A673 (cell line): Measurements from ENCODE around the gene ESF1. TPM values are rescaled to one million over a fixed set of nuclear protein-coding genes. Genes with fewer than 3 reads are reported as not detected.

Experiments
- BruUV-seq: library from RNA; stranded (reverse); fragments of 400-500 nt; replicated peaks from 2 replicates; lab custom pipeline; 2021; lab: Mats Ljungman, UMichigan
- CTCF ChIA-PET: fragments of 300-600 bp; sonication (Branson Sonifier 250); formaldehyde crosslinking; loops from one replicate; lab custom pipeline; 2022; ENCODE audit warnings: antibody characterized with exemption; lab: Charles Lee
- POLR2A ChIA-PET: fragments of 300-600 bp; sonication (Branson Sonifier 250); formaldehyde crosslinking; loops from one replicate; lab custom pipeline; 2022; ENCODE audit warnings: antibody characterized with exemption; ENCODE audit not compliant: low non-redundant PET; lab: Charles Lee
- DNase-seq: peaks from one replicate; pipeline ENCODE4 v3.0.0-alpha.2; 2015; ENCODE audit warnings: low spot score
- H3K27ac ChIP-seq: fragments of 200-600 bp; sonication (generic); 2 replicates; pipeline ENCODE4 v1.5.1; 2016; ENCODE audit warnings: mixed run types, low read depth, mild to moderate bottlenecking, mixed read lengths, antibody characterized with exemption, low read length; ENCODE audit not compliant: poor library complexity, severe bottlenecking
- H3K27me3 ChIP-seq: fragments of 200-600 bp; sonication (generic); replicated peaks from 2 replicates; pipeline ENCODE4 v1.6.1; 2017; ENCODE audit warnings: mixed run types, low read depth, mild to moderate bottlenecking, mixed read lengths, antibody characterized with exemption, low read length; ENCODE audit not compliant: insufficient read depth, poor library complexity
- H3K36me3 ChIP-seq: fragments of 200-600 bp; sonication (generic); 2 replicates; pipeline ENCODE4 v1.6.1; 2016; ENCODE audit warnings: mixed run types, mild to moderate bottlenecking, mixed read lengths, antibody characterized with exemption, low read length; ENCODE audit not compliant: insufficient read depth, poor library complexity, severe bottlenecking
- H3K4me1 ChIP-seq: fragments of 200-600 bp; sonication (generic); 2 replicates; pipeline ENCODE4 v1.6.1; 2017; ENCODE audit warnings: mixed run types, mild to moderate bottlenecking, mixed read lengths, antibody characterized with exemption, low read length; ENCODE audit not compliant: insufficient read depth, poor library complexity, severe bottlenecking
- H3K4me3 ChIP-seq: fragments of 200-600 bp; sonication (generic); 2 replicates; pipeline ENCODE4 v1.5.1; 2016; ENCODE audit warnings: low read depth, mixed run types, mild to moderate bottlenecking, mixed read lengths, low read length; ENCODE audit not compliant: poor library complexity, severe bottlenecking
- H3K9me3 ChIP-seq: fragments of 200-600 bp; sonication (generic); 2 replicates; pipeline ENCODE4 v1.6.1; 2016; ENCODE audit warnings: mixed run types, low read depth, mild to moderate bottlenecking, mixed read lengths, antibody characterized with exemption, low read length; ENCODE audit not compliant: poor library complexity, severe bottlenecking
- EZH2 ChIP-seq: fragments of 200-600 bp; sonication (generic); IDR thresholded peaks from 2 replicates; pipeline ENCODE4 v1.6.1; 2017; ENCODE audit warnings: borderline replicate concordance, low read depth, mild to moderate bottlenecking, mixed read lengths, antibody characterized with exemption, low read length; ENCODE audit not compliant: poor library complexity, severe bottlenecking
- intact Hi-C: fragments of 100-400 bp; cut with micrococcal nuclease; formaldehyde crosslinking; loops from one replicate; pipeline ENCODE4 v1.10.0; 2022; ENCODE audit not compliant: unreplicated experiment
- total RNA-seq: library from RNA; stranded (reverse); gene quantifications from 2 replicates; pipeline ENCODE4 v1.2.3, GENCODE V29; 2021
- TF ChIP-seq, protein P1 (sequence below): fragments of 300-800, 200-600 bp; sonication (generic); conservative IDR thresholded peaks from 2 replicates; pipeline ENCODE4 v1.5.1; 2017; ENCODE audit warnings: low read depth, mild to moderate bottlenecking, antibody characterized with exemption, low read length, moderate library complexity, mixed read lengths

ESF1 gene
- total RNA-seq, 1 experiment from 2014 or later = 34.7 TPM

DNA sequence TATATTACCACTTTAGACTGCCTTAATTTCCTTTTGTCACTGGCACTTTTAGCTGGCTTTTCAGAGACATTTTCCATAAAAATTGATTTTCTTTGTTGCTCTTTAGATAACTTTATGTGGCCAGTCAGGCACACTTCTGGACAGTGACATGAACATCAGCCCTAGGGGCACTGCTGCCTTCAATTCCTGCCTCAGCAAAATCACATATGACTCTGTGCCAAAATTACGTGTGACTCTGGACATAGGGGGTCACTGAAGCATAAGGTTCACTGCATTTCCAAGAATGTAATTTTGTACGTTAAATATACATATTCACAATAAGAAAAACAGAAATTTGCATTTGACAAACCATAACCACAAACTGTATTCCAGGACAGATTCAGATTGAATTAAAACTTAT lies 66.5 kb downstream of the ESF1 start:
- Histone ChIP-seq H3K27ac (no peak overlapping the region), H3K4me1 (peaks cover under 1% of the 10 kb centered on the region), H3K27me3 (no peaks in the 10 kb centered on the region), H3K9me3 (no peaks in the 10 kb centered on the region), H3K36me3 (peaks cover 49% of the 10 kb centered on the region), H3K4me3 (no peak overlapping the region)
- POLR2A ChIA-PET = no interaction called here
- intact Hi-C loops = no loop called here
- no TSS peak for BruUV-seq
- TF ChIP-seq EZH2 = no peak
- TF ChIP-seq, protein P1, sequence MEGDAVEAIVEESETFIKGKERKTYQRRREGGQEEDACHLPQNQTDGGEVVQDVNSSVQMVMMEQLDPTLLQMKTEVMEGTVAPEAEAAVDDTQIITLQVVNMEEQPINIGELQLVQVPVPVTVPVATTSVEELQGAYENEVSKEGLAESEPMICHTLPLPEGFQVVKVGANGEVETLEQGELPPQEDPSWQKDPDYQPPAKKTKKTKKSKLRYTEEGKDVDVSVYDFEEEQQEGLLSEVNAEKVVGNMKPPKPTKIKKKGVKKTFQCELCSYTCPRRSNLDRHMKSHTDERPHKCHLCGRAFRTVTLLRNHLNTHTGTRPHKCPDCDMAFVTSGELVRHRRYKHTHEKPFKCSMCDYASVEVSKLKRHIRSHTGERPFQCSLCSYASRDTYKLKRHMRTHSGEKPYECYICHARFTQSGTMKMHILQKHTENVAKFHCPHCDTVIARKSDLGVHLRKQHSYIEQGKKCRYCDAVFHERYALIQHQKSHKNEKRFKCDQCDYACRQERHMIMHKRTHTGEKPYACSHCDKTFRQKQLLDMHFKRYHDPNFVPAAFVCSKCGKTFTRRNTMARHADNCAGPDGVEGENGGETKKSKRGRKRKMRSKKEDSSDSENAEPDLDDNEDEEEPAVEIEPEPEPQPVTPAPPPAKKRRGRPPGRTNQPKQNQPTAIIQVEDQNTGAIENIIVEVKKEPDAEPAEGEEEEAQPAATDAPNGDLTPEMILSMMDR = no peak
- CTCF ChIA-PET = no interaction called here
- DNase-seq = no peak

- Histone ChIP-seq H3K4me1 (no peaks in the 10 kb centered on the region), H3K4me3 (no peak overlapping the region), H3K27ac (no peak overlapping the region), H3K9me3 (no peaks in the 10 kb centered on the region), H3K36me3 (peaks cover 49% of the 10 kb centered on the region), H3K27me3 (no peaks in the 10 kb centered on the region)
- DNase-seq = no peak
- BruUV-seq = no TSS peak
- POLR2A ChIA-PET = no interaction called here
- CTCF ChIA-PET = no interaction called here
- TF ChIP-seq, protein P1 = no peak
- no peak for TF ChIP-seq EZH2
- intact Hi-C loops = no loop called here
These were observed 67.1 kb downstream of the ESF1 start for GRCh38 chr20:13717631-13718044.

- POLR2A ChIA-PET = no interaction called here
- no peaks in the 10 kb centered on the region for H3K4me1 ChIP-seq
- BruUV-seq = no TSS peak
- H3K4me3 ChIP-seq = no peak overlapping the region
- no peaks in the 10 kb centered on the region for H3K9me3 ChIP-seq
- DNase-seq = no peak
- CTCF ChIA-PET = no interaction called here
- intact Hi-C loops = no loop called here
- no peak for TF ChIP-seq EZH2
- TF ChIP-seq, protein P1 = no peak
- no peaks in the 10 kb centered on the region for H3K27me3 ChIP-seq
- peaks cover 49% of the 10 kb centered on the region for H3K36me3 ChIP-seq
- H3K27ac ChIP-seq = no peak overlapping the region
These were observed 69.5 kb downstream of the ESF1 start for GRCh38 chr20:13715171-13715570.
